K562 (cell line): ENCODE measurements around the gene MYO18B. TPM values are rescaled to one million over a fixed set of nuclear protein-coding genes. Genes with fewer than 3 reads are reported as not detected.

ENCODE experiments used
- ATF7 ChIP-seq: fragments of 450-650 bp; IDR thresholded peaks from 2 replicates; pipeline ENCODE4 v1.7.1; 2014; ENCODE audit warnings: mild to moderate bottlenecking, moderate library complexity
- CBFA2T3 ChIP-seq: fragments of 450-650 bp; IDR thresholded peaks from 2 replicates; pipeline ENCODE4 v1.6.1; 2017
- CEBPG ChIP-seq, 3 experiments: fragments of 200-800 bp in 1 of 3; sonication (Bioruptor generic) in 1 of 3; sonication (generic) in 1 of 3; formaldehyde crosslinking in 1 of 3; IDR thresholded peaks in 2 of 3; conservative IDR thresholded peaks in 1 of 3; 2 replicates each; pipeline versions ENCODE4 v1.6.1 to v1.8.0; 2016 to 2022; ENCODE audit warnings: missing compliant biosample characterization in 2 of 3, missing genetic modification characterization in 2 of 3, mild to moderate bottlenecking in 1 of 3, missing genetic modification reagents in 1 of 3
- CXXC5 ChIP-seq: fragments of 250-450 bp; sonication (Bioruptor Pico); IDR thresholded peaks from 2 replicates; pipeline ENCODE4 v1.8.0; 2022; ENCODE audit warnings: inconsistent platforms, mild to moderate bottlenecking, moderate library complexity
- DPF2 ChIP-seq: fragments of 450-650 bp; IDR thresholded peaks from 2 replicates; pipeline ENCODE4 v1.6.1; 2016
- E2F3 ChIP-seq: fragments of 250-450 bp; sonication (Bioruptor Pico); IDR thresholded peaks from 2 replicates; pipeline ENCODE4 v1.4.0; 2020; ENCODE audit warnings: mild to moderate bottlenecking
- FOSL1 ChIP-seq: fragments of 200-800 bp; sonication (Bioruptor generic); conservative IDR thresholded peaks from 2 replicates; pipeline ENCODE4 v1.6.1; 2016; ENCODE audit warnings: missing genetic modification characterization, missing compliant biosample characterization
- GABPB2 ChIP-seq: fragments of 250-450 bp; sonication (Bioruptor Pico); conservative IDR thresholded peaks from 2 replicates; pipeline ENCODE4 v1.5.1; 2021; ENCODE audit warnings: mild to moderate bottlenecking
- HSF4 ChIP-seq: fragments of 250-450 bp; sonication (Bioruptor Pico); IDR thresholded peaks from 2 replicates; pipeline ENCODE4 v2.1.2; 2022; ENCODE audit warnings: mild to moderate bottlenecking, moderate library complexity, borderline replicate concordance
- KLF16 ChIP-seq: IDR thresholded peaks from 2 replicates; pipeline ENCODE4 v1.6.1; 2016; ENCODE audit warnings: antibody characterized with exemption
- NCOR1 ChIP-seq: fragments of 450-650 bp; IDR thresholded peaks from 2 replicates; pipeline ENCODE4 v1.6.1; 2016; ENCODE audit warnings: mild to moderate bottlenecking, moderate library complexity
- NR2C2 ChIP-seq, 2 experiments: fragments of 200-800 bp in 1 of 2; sonication (Bioruptor generic) in 1 of 2; sonication (generic) in 1 of 2; formaldehyde crosslinking in 1 of 2; IDR thresholded peaks; 2 replicates each; pipeline versions ENCODE4 v1.6.1 to v1.8.0; 2016 to 2022; ENCODE audit warnings: mild to moderate bottlenecking in 1 of 2, missing compliant biosample characterization in 1 of 2, missing genetic modification characterization in 1 of 2, missing genetic modification reagents in 1 of 2
- TRIM24 ChIP-seq, 2 experiments: fragments of 450-650 bp; IDR thresholded peaks; 2 replicates each; pipeline ENCODE4 v1.6.1; 2016
- ZNF431 ChIP-seq: sonication (generic); formaldehyde crosslinking; IDR thresholded peaks from 2 replicates; pipeline ENCODE4 v1.8.0; 2022; ENCODE audit warnings: mild to moderate bottlenecking, missing genetic modification reagents
- polyA plus RNA-seq, 8 experiments: library from polyadenylated mRNA; depleted of rRNA in 4 of 8; stranded (reverse) in 5 of 8; unstranded in 3 of 8; fragments of >200 nt; fragmentation: Nextera tagmentation in 2 of 8; fragmentation: Illumina TruSeq in 1 of 8; extraction: Ambion mirVana in 2 of 8; extraction: Trizol in 1 of 8; gene quantifications; 2 replicates each; pipeline versions ENCODE4 v1.2.1 to v1.2.3, GENCODE V29; 2011 to 2014; ENCODE audit warnings: inconsistent platforms in 1 of 8, missing spikeins in 1 of 8
- total RNA-seq, 7 experiments: library from RNA; depleted of rRNA in 6 of 7; stranded (reverse); fragments of >200 nt in 6 of 7; fragmentation: Illumina TruSeq in 2 of 7; extraction: Trizol in 2 of 7; gene quantifications; 2 replicates each; pipeline versions ENCODE4 v1.2.1 to v1.2.3, GENCODE V29; 2011 to 2021; ENCODE audit warnings: low replicate concordance in 1 of 7
- TF ChIP-seq, protein P1 (sequence below), 2 experiments: fragments of 450-650 bp; conservative IDR thresholded peaks; 2 replicates each; pipeline ENCODE4 v1.6.1; 2017; ENCODE audit warnings: mild to moderate bottlenecking in 2 of 2, moderate library complexity in 2 of 2
- TF ChIP-seq, protein P2 (sequence below), 2 experiments: fragments of 450-650 bp in 1 of 2; sonication (generic) in 1 of 2; formaldehyde crosslinking; conservative IDR thresholded peaks; 2 replicates each; pipeline versions ENCODE4 v1.4.0 to v1.8.1; 2020 to 2022; ENCODE audit warnings: mild to moderate bottlenecking in 1 of 2, missing genetic modification reagents in 1 of 2
- TF ChIP-seq, protein P3 (sequence below): fragments of 450-650 bp; IDR thresholded peaks from 2 replicates; pipeline ENCODE4 v1.6.1; 2016
- TF ChIP-seq, protein P4 (sequence below), 2 experiments: fragments of 450-650 bp in 1 of 2; sonication (generic) in 1 of 2; formaldehyde crosslinking in 1 of 2; IDR thresholded peaks in 1 of 2; conservative IDR thresholded peaks in 1 of 2; 2 replicates each; pipeline versions ENCODE4 v1.6.1 to v1.8.1; 2016 to 2023; ENCODE audit warnings: mild to moderate bottlenecking in 2 of 2, moderate library complexity in 2 of 2, inconsistent platforms in 1 of 2, missing genetic modification reagents in 1 of 2
- TF ChIP-seq, protein P5 (sequence below): fragments of 450-650 bp; formaldehyde crosslinking; IDR thresholded peaks from 2 replicates; pipeline ENCODE4 v1.4.0; 2020; ENCODE audit warnings: mild to moderate bottlenecking

Gene MYO18B
- total and polyA plus RNA-seq, 9 of the 15 experiments (the other 6 are each of a cell fraction or from before 2014, with no cell fraction given): 0.06 to 7.0 (median 4.3) TPM

DNA sequence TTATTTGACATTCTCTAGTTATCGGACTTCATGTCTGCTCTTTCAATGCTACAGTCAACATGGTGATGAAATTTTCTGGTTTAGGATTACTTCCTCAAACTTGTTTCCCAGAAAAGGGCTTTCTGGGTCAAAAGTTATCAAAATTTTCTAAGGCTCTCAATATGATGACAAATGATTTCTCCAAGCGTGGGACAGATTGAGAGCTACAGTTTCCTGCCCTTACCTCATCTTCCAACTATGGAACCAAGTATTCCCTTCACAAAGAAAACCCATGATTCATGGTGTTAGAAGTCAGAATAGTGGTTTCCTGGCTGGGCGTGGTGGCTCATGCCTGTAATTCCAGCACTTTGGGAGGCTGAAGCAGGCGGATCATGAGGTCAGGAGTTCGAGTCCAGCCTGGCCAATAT, 17.8 kb downstream of the MYO18B start (continued):
- TF ChIP-seq, protein P1, sequence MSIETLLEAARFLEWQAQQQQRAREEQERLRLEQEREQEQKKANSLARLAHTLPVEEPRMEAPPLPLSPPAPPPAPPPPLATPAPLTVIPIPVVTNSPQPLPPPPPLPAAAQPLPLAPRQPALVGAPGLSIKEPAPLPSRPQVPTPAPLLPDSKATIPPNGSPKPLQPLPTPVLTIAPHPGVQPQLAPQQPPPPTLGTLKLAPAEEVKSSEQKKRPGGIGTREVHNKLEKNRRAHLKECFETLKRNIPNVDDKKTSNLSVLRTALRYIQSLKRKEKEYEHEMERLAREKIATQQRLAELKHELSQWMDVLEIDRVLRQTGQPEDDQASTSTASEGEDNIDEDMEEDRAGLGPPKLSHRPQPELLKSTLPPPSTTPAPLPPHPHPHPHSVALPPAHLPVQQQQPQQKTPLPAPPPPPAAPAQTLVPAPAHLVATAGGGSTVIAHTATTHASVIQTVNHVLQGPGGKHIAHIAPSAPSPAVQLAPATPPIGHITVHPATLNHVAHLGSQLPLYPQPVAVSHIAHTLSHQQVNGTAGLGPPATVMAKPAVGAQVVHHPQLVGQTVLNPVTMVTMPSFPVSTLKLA (conservative IDR thresholded peaks at IDR 0.05): peak in 1 of 2 experiments; percentile 45; a peak in 1 of 4 replicates
- TF ChIP-seq NR2C2 (CRISPR knock-in tag; IDR thresholded peaks at IDR 0.05) (no peak), NR2C2 (tag; IDR thresholded peaks at IDR 0.05) (peak; percentile 81), KLF16 (peak; percentile 35; the same call in 1 of the 2 replicates), DPF2 (peak; percentile 55; the same call in 1 of the 2 replicates), NCOR1 (peak; percentile 58), CXXC5 (CRISPR knock-in tag) (peak; percentile 67), CEBPG (CRISPR knock-in tag; IDR thresholded peaks at IDR 0.05) (peak; percentile 67; the same call in 1 of the 2 replicates), CEBPG (tag; conservative IDR thresholded peaks at IDR 0.05 in 1 of 2, IDR thresholded peaks at IDR 0.05 in 1 of 2) (peak; percentile 53 to 95; a peak in 3 of 4 replicates), HSF4 (CRISPR knock-in tag) (no peak), E2F3 (CRISPR knock-in tag) (no peak), TRIM24 (IDR thresholded peaks at IDR 0.05) (peak in 1 of 2 experiments; percentile 58; a peak in 1 of 4 replicates), ATF7 (peak; percentile 94), FOSL1 (tag) (peak; percentile 75), CBFA2T3 (peak; percentile 66), ZNF431 (CRISPR knock-in tag) (no peak), GABPB2 (CRISPR knock-in tag) (no peak)
- TF ChIP-seq, protein P2, sequence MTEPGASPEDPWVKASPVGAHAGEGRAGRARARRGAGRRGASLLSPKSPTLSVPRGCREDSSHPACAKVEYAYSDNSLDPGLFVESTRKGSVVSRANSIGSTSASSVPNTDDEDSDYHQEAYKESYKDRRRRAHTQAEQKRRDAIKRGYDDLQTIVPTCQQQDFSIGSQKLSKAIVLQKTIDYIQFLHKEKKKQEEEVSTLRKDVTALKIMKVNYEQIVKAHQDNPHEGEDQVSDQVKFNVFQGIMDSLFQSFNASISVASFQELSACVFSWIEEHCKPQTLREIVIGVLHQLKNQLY (CRISPR knock-in tag; conservative IDR thresholded peaks at IDR 0.05): no peak
- TF ChIP-seq, protein P3, sequence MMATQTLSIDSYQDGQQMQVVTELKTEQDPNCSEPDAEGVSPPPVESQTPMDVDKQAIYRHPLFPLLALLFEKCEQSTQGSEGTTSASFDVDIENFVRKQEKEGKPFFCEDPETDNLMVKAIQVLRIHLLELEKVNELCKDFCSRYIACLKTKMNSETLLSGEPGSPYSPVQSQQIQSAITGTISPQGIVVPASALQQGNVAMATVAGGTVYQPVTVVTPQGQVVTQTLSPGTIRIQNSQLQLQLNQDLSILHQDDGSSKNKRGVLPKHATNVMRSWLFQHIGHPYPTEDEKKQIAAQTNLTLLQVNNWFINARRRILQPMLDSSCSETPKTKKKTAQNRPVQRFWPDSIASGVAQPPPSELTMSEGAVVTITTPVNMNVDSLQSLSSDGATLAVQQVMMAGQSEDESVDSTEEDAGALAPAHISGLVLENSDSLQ: peak; percentile 63
- TF ChIP-seq, protein P4, sequence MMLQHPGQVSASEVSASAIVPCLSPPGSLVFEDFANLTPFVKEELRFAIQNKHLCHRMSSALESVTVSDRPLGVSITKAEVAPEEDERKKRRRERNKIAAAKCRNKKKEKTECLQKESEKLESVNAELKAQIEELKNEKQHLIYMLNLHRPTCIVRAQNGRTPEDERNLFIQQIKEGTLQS (IDR thresholded peaks at IDR 0.05): peak; percentile 95
- TF ChIP-seq, protein P4 (CRISPR knock-in tag; conservative IDR thresholded peaks at IDR 0.05): no peak
- TF ChIP-seq, protein P5, sequence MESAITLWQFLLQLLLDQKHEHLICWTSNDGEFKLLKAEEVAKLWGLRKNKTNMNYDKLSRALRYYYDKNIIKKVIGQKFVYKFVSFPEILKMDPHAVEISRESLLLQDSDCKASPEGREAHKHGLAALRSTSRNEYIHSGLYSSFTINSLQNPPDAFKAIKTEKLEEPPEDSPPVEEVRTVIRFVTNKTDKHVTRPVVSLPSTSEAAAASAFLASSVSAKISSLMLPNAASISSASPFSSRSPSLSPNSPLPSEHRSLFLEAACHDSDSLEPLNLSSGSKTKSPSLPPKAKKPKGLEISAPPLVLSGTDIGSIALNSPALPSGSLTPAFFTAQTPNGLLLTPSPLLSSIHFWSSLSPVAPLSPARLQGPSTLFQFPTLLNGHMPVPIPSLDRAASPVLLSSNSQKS (CRISPR knock-in tag): no peak
